Peyer's patch (tissue), 4 donors: ENCODE measurements around the gene NOS1AP. TPM values are rescaled to one million over a fixed set of nuclear protein-coding genes. Genes with fewer than 3 reads are reported as not detected.

Experiments used
- DNase-seq, 3 donors: peaks; one replicate each; pipeline ENCODE4 v3.0.0-alpha.2; 2017 to 2019
- H3K27ac ChIP-seq, 4 donors: fragments of 200-600 bp; sonication (generic); one replicate each; pipeline ENCODE4 v1.5.1; 2016 to 2019
- H3K27me3 ChIP-seq, 2 donors: fragments of 200-600 bp; sonication (generic); one replicate each; pipeline ENCODE4 v1.5.1; 2019
- H3K36me3 ChIP-seq, 3 donors: fragments of 200-600 bp; sonication (generic); one replicate each; pipeline ENCODE4 v1.5.1; 2016 to 2019
- H3K4me1 ChIP-seq, 4 donors: fragments of 200-600 bp; sonication (generic); one replicate each; pipeline ENCODE4 v1.5.1; 2016 to 2019
- H3K4me3 ChIP-seq, 4 donors: fragments of 200-600 bp; sonication (generic); 1 replicate in 3 of 4; 2 replicates in 1 of 4; pipeline ENCODE4 v1.5.1; 2016 to 2019; ENCODE audit warnings: mild to moderate bottlenecking in 1 of 4
- H3K9me3 ChIP-seq, 4 donors: fragments of 200-600 bp; sonication (generic); one replicate each; pipeline ENCODE4 v1.5.1; 2016 to 2019; ENCODE audit warnings: mild to moderate bottlenecking in 1 of 4
- POLR2A ChIP-seq, 2 donors: fragments of 450-650 bp; IDR thresholded peaks; one replicate each; pipeline ENCODE4 v1.5.1; 2017; ENCODE audit warnings: antibody characterized with exemption in 2 of 2, mild to moderate bottlenecking in 2 of 2, moderate library complexity in 2 of 2
- total RNA-seq, 4 donors: library from RNA; depleted of rRNA; stranded (reverse); fragments of >200 nt; gene quantifications; one replicate each; pipeline ENCODE4 v1.1.0, GENCODE V29; 2016
- TF ChIP-seq, protein P1 (sequence below), 6 experiments: fragments of 450-650 bp in 4 of 6; fragments of 200-600 bp in 2 of 6; sonication (generic) in 1 of 6; IDR thresholded peaks; one replicate each; pipeline ENCODE4 v1.5.1; 2017 to 2019; ENCODE audit warnings: antibody characterized with exemption in 6 of 6, mild to moderate bottlenecking in 3 of 6, moderate library complexity in 1 of 6

The NOS1AP gene
- total RNA-seq, 4 donors from 2014 or later = 6.3 to 18.5 (median 11.9) TPM

DNA sequence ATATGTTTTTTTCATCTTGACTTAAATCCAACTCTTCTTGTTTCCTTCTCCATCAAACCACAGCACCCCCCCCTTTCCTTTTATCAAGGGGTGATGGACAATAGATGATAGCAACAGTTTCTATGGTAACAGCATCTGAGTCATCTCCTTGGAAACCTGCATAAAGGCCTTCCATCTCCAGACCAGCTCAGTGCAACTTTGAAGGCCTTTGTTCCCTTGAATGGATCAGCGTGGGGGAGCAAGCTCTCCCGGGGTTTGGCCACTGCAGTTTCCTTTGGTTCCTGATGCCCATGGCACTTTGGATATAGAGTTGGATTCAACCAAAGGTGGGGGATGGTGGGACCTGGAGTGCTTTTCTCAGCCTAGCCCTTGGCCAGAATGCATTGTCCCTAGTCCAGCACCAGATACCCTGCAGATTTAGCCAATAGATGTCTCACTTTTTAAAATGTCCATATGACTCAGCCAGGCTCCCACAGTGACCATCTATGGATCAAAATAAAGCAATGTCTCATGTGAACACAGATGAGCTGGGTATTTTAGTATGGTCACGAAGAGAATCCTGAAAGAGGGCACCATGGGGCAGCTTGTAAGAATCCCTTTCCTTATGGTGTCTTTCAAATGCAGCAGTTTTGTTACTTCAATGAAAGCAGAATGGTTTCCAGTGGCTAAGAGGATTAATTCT lies 179.5 kb downstream of the NOS1AP start:
- H3K9me3 ChIP-seq = no peaks in the 10 kb centered on the region
- no peaks in the 10 kb centered on the region for H3K4me1 ChIP-seq
- TF ChIP-seq POLR2A (IDR thresholded peaks at IDR 0.05) = no peak
- TF ChIP-seq, protein P1, sequence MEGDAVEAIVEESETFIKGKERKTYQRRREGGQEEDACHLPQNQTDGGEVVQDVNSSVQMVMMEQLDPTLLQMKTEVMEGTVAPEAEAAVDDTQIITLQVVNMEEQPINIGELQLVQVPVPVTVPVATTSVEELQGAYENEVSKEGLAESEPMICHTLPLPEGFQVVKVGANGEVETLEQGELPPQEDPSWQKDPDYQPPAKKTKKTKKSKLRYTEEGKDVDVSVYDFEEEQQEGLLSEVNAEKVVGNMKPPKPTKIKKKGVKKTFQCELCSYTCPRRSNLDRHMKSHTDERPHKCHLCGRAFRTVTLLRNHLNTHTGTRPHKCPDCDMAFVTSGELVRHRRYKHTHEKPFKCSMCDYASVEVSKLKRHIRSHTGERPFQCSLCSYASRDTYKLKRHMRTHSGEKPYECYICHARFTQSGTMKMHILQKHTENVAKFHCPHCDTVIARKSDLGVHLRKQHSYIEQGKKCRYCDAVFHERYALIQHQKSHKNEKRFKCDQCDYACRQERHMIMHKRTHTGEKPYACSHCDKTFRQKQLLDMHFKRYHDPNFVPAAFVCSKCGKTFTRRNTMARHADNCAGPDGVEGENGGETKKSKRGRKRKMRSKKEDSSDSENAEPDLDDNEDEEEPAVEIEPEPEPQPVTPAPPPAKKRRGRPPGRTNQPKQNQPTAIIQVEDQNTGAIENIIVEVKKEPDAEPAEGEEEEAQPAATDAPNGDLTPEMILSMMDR (IDR thresholded peaks at IDR 0.05) = no peak
- H3K36me3 ChIP-seq = no peaks in the 10 kb centered on the region
- no peaks in the 10 kb centered on the region for H3K27me3 ChIP-seq
- no peak for DNase-seq
- no peak overlapping the region for H3K4me3 ChIP-seq
- H3K27ac ChIP-seq = no peak overlapping the region

DNA sequence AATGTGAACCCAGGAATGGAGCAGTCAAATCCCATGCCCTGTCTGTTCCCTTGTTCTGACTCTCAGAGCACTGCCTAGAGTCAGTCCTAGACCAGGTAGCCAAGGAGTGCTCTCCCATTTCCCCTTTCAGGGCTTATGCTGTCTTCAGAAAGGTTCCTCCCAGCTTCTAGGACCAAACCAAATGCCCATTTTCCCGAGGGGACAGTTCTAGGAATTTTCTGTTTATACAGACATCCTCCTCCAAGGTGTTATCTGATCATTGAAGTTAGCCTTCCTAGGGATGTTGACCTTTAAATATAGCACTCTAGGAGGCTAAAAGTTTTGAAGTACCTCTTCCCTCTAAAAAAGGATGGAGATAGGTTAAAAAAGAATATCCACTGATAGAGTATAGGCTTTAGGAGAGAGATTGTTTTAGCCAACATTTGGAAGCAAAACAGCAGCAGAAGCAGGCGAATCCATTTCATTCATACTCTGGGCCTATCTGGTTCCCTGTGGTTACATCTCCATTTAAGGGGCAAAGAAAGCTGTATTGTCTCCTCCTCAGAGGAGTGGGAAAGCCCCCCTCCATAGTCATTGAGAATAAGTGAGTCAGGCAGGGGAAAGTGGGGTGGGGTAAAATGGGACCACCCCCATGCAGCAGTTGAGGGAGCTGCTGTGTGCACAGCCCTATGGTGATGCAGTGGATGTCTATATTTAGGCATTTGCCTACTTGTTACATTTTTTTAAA lies 180.7 kb downstream of the NOS1AP start:
- Histone ChIP-seq H3K36me3 (no peaks in the 10 kb centered on the region), H3K4me1 (no peaks in the 10 kb centered on the region), H3K27me3 (no peaks in the 10 kb centered on the region), H3K4me3 (no peak overlapping the region), H3K27ac (no peak overlapping the region), H3K9me3 (no peaks in the 10 kb centered on the region)
- no peak for DNase-seq
- no peak for TF ChIP-seq POLR2A (IDR thresholded peaks at IDR 0.05)
- TF ChIP-seq, protein P1 (IDR thresholded peaks at IDR 0.05) = no peak

DNA sequence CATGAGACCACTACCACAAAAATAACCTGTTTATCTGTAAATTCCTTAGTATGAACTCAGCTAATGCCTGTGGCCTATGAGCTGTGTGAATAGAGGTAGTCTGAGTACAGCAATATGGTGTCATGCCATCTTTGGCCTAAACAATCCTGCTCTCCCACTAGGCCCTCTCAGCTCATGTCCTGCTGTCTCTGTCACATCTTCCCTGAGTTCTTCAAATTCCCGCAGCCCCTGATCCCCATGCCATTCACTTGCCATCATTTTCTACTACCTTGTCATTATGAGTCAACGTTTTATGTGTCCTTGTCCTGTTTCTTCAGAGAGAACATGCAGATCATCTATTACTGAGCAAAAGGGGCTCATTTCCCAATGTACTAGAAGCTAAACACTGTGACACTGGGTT lies 181.6 kb downstream of the NOS1AP start:
- no peaks in the 10 kb centered on the region for H3K27me3 ChIP-seq
- TF ChIP-seq POLR2A (IDR thresholded peaks at IDR 0.05) = no peak
- TF ChIP-seq, protein P1 (IDR thresholded peaks at IDR 0.05) = no peak
- no peaks in the 10 kb centered on the region for H3K4me1 ChIP-seq
- H3K4me3 ChIP-seq = no peak overlapping the region
- H3K9me3 ChIP-seq = no peaks in the 10 kb centered on the region
- H3K27ac ChIP-seq = no peak overlapping the region
- H3K36me3 ChIP-seq = no peaks in the 10 kb centered on the region
- DNase-seq = no peak

DNA sequence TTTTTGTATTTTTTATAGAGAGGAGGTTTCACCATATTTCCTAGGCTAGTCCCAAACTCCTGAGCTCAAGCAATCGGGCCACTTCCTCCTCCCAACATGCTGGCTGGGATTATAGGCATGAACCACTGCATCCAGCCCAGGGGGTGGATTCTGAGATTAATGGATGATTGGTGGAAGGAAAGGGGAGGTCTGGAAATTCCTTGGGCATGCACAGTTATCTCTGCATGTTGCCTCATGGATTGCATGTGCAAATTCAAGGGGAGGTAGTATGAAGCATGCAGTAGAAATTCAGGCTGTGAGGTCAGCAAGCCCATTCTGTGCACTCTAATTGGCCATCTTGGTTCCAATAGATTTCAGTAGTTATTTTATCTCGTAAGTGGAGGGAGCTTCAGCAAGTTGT lies 182.7 kb downstream of the NOS1AP start:
- H3K4me3 ChIP-seq = no peak overlapping the region
- H3K9me3 ChIP-seq = no peaks in the 10 kb centered on the region
- no peak overlapping the region for H3K27ac ChIP-seq
- no peaks in the 10 kb centered on the region for H3K4me1 ChIP-seq
- DNase-seq = no peak
- no peak for TF ChIP-seq POLR2A (IDR thresholded peaks at IDR 0.05)
- TF ChIP-seq, protein P1 (IDR thresholded peaks at IDR 0.05) = no peak
- H3K27me3 ChIP-seq = no peaks in the 10 kb centered on the region
- no peaks in the 10 kb centered on the region for H3K36me3 ChIP-seq

DNA sequence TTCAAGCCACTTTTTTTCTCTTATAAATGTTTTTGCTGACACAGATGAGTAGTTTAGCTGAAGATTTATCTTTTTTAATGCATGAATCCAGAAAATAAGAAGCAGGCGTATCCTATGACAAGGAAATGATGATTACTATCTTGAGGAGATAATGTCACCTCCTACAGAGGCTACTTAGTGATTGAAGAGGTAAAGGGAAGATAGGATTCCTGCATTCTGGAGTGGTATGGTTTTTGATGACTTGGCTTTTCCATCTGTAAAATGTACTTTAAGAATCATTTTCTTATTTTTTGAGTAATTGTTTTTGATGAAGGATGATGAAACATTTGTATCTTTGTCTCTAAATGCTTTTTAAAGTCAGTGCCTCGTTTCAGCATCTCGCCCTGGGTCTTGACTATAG lies 184.3 kb downstream of the NOS1AP start:
- no peak overlapping the region for H3K4me3 ChIP-seq
- no peaks in the 10 kb centered on the region for H3K27me3 ChIP-seq
- no peaks in the 10 kb centered on the region for H3K9me3 ChIP-seq
- no peak for TF ChIP-seq POLR2A (IDR thresholded peaks at IDR 0.05)
- TF ChIP-seq, protein P1 (IDR thresholded peaks at IDR 0.05) = no peak
- H3K36me3 ChIP-seq = no peaks in the 10 kb centered on the region
- no peak overlapping the region for H3K27ac ChIP-seq
- no peaks in the 10 kb centered on the region for H3K4me1 ChIP-seq
- DNase-seq = no peak
